ENCODE results near the gene ASIC3.

DNA sequence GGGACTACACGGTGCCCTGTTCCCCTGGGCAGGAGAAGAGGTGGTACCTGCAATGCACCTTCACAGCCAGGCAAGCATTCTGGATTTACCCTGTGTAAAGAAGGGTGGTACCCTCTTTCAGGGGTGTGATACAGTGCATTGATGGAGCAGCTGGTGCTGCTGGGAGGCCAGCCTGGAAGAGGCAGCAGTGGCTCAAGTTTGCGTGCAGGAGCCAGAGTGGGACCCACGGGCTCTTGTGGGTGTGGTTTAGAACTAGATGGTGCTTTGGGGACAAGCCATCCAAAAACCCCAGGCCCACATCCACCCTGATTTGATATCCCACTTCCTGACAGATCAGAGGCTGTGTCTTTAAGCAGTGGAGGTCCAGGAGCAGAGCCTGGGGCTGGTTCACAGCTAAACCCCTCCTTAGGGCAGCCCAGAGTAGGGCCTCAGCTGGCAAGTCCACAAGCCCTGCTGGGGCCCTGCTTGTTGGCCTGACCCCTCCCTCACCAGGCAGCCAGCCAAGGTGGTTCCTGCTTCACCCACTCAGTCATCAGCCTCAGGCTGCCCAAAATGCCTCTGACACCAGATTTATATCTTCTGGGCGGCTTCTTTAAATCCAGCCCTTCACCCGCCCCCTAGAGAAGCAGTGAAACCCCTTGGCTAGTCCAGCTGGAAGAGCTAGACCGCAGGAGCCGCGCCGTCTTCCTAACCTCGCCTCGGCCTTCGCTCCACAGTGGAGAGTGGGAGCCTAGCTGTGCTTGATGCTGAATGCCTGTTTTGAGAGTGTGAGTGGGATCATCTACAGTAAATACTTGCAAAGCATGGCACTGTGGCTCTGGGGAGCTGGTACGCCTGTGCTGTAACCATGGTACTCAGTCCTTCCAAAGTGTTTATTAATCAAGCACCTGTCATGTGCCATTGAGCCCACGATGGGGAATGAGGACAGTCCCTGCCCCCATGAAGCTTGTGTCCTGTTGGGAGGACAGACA, 1.4 kb upstream of the ASIC3 start:
- TF ChIP-seq, protein P1, sequence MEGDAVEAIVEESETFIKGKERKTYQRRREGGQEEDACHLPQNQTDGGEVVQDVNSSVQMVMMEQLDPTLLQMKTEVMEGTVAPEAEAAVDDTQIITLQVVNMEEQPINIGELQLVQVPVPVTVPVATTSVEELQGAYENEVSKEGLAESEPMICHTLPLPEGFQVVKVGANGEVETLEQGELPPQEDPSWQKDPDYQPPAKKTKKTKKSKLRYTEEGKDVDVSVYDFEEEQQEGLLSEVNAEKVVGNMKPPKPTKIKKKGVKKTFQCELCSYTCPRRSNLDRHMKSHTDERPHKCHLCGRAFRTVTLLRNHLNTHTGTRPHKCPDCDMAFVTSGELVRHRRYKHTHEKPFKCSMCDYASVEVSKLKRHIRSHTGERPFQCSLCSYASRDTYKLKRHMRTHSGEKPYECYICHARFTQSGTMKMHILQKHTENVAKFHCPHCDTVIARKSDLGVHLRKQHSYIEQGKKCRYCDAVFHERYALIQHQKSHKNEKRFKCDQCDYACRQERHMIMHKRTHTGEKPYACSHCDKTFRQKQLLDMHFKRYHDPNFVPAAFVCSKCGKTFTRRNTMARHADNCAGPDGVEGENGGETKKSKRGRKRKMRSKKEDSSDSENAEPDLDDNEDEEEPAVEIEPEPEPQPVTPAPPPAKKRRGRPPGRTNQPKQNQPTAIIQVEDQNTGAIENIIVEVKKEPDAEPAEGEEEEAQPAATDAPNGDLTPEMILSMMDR (IDR thresholded peaks at IDR 0.05) = no peak
- no peak for TF ChIP-seq POLR2A (IDR thresholded peaks at IDR 0.05; ENCODE audit: low read depth)
- TF ChIP-seq POLR2AphosphoS5 (IDR thresholded peaks at IDR 0.05) = no peak

Measured in esophagus muscularis mucosa (tissue), 3 donors.